ENCODE measurements around the gene MOCS3.

The MOCS3 gene

GRCh38 chr20:51004305-51004727, 45.7 kb downstream of the MOCS3 start:
- ATAC-seq (replicated peaks) = no peak

GRCh38 chr20:51004781-51005180, 46.2 kb downstream of the MOCS3 start:
- Mint-ChIP-seq H3K36me3 (peaks cover 16 to 27% of the 10 kb centered on the region in 2 donors), H3K9me3 (no peaks in the 10 kb centered on the region)

More at GRCh38 chr20:51004305-51004727, 45.7 kb downstream of the MOCS3 start:
- Mint-ChIP-seq H3K27ac (no peak overlapping the region), H3K4me3 (no peak overlapping the region), H3K36me3 (peaks cover 14 to 24% of the 10 kb centered on the region in 2 donors), H3K4me1 (no peaks in the 10 kb centered on the region), H3K9me3 (no peaks in the 10 kb centered on the region), H3K27me3 (peaks cover 17 to 22% of the 10 kb centered on the region in 2 donors)
- no peak for DNase-seq

GRCh38 chr20:51005214-51005613, 46.6 kb downstream of the MOCS3 start:
- DNase-seq (no peak), ATAC-seq (replicated peaks) (no peak)
- H3K4me3 Mint-ChIP-seq = no peak overlapping the region
- no peak overlapping the region for H3K27ac Mint-ChIP-seq
- no peaks in the 10 kb centered on the region for H3K4me1 Mint-ChIP-seq
- no peaks in the 10 kb centered on the region for H3K9me3 Mint-ChIP-seq
- H3K27me3 Mint-ChIP-seq = peaks cover 12 to 15% of the 10 kb centered on the region in 2 donors
- H3K36me3 Mint-ChIP-seq = peaks cover 17 to 29% of the 10 kb centered on the region in 2 donors

More at GRCh38 chr20:51004781-51005180, 46.2 kb downstream of the MOCS3 start:
- no peak overlapping the region for H3K27ac Mint-ChIP-seq
- peaks cover 14 to 18% of the 10 kb centered on the region in 2 donors for H3K27me3 Mint-ChIP-seq
- ATAC-seq (replicated peaks) (no peak), DNase-seq (no peak)
- no peak overlapping the region for H3K4me3 Mint-ChIP-seq
- no peaks in the 10 kb centered on the region for H3K4me1 Mint-ChIP-seq

GRCh38 chr20:51008718-51009117, 50.1 kb downstream of the MOCS3 start:
- Mint-ChIP-seq H3K9me3 (no peaks in the 10 kb centered on the region), H3K4me3 (no peak overlapping the region), H3K36me3 (peaks cover 15 to 21% of the 10 kb centered on the region in 2 donors), H3K4me1 (no peaks in the 10 kb centered on the region), H3K27me3 (peaks cover 8 to 9% of the 10 kb centered on the region in 2 donors), H3K27ac (no peak overlapping the region)
- ATAC-seq (replicated peaks) (no peak), DNase-seq (no peak)

- Mint-ChIP-seq H3K36me3 (peaks cover 12 to 21% of the 10 kb centered on the region in 2 donors), H3K27ac (peak overlapping the region; percentile 56), H3K4me3 (no peak overlapping the region), H3K27me3 (peaks cover 14 to 17% of the 10 kb centered on the region in 2 donors), H3K9me3 (no peaks in the 10 kb centered on the region), H3K4me1 (peaks cover 3 to 5% of the 10 kb centered on the region in 2 donors)
- DNase-seq (no peak), ATAC-seq (replicated peaks) (no peak)
Observed at GRCh38 chr20:51009303-51010042, 50.9 kb downstream of the MOCS3 start.

- peaks cover 9 to 18% of the 10 kb centered on the region in 2 donors for H3K36me3 Mint-ChIP-seq
- H3K4me3 Mint-ChIP-seq = no peak overlapping the region
- peaks cover 7 to 10% of the 10 kb centered on the region in 2 donors for H3K4me1 Mint-ChIP-seq
- H3K27me3 Mint-ChIP-seq = peaks cover 18 to 19% of the 10 kb centered on the region in 2 donors
- ATAC-seq (replicated peaks) = no peak
- no peak for DNase-seq
- no peaks in the 10 kb centered on the region for H3K9me3 Mint-ChIP-seq
- no peak overlapping the region for H3K27ac Mint-ChIP-seq
Observed at GRCh38 chr20:51010043-51010365, 51.4 kb downstream of the MOCS3 start.

GRCh38 chr20:51010932-51011331, 52.3 kb downstream of the MOCS3 start:
- Mint-ChIP-seq H3K4me3 (no peak overlapping the region), H3K36me3 (peaks cover 4 to 18% of the 10 kb centered on the region in 2 donors), H3K27ac (no peak overlapping the region), H3K4me1 (peaks cover 15 to 20% of the 10 kb centered on the region in 2 donors), H3K27me3 (peaks cover 19 to 23% of the 10 kb centered on the region in 2 donors), H3K9me3 (no peaks in the 10 kb centered on the region)
- DNase-seq (no peak), ATAC-seq (replicated peaks) (no peak)

GRCh38 chr20:51011479-51011878, 52.9 kb downstream of the MOCS3 start:
- Mint-ChIP-seq H3K4me3 (no peak overlapping the region), H3K27ac (no peak overlapping the region)
- ATAC-seq (replicated peaks) = no peak

GRCh38 chr20:51012357-51012756, 53.7 kb downstream of the MOCS3 start:
- DNase-seq (no peak), ATAC-seq (replicated peaks) (no peak)
- peaks cover 17 to 28% of the 10 kb centered on the region in 2 donors for H3K4me1 Mint-ChIP-seq
- H3K27ac Mint-ChIP-seq = no peak overlapping the region
- H3K27me3 Mint-ChIP-seq = peaks cover 19 to 29% of the 10 kb centered on the region in 2 donors
- H3K4me3 Mint-ChIP-seq = no peak overlapping the region
- H3K9me3 Mint-ChIP-seq = no peaks in the 10 kb centered on the region
- H3K36me3 Mint-ChIP-seq = peaks cover 8 to 18% of the 10 kb centered on the region in 2 donors

More at GRCh38 chr20:51011479-51011878, 52.9 kb downstream of the MOCS3 start:
- no peaks in the 10 kb centered on the region for H3K9me3 Mint-ChIP-seq
- H3K36me3 Mint-ChIP-seq = peaks cover 3 to 17% of the 10 kb centered on the region in 2 donors
- H3K27me3 Mint-ChIP-seq = peaks cover 19 to 24% of the 10 kb centered on the region in 2 donors
- DNase-seq = no peak
- H3K4me1 Mint-ChIP-seq = peaks cover 15 to 20% of the 10 kb centered on the region in 2 donors
